Activated naive CD4-positive, alpha-beta T cell treated with anti-CD3 and anti-CD28 coated beads, Interleukin-2, amount 10 ng/mL, durations not matched to agents 7 days and 5 days (primary cell): Measurements from ENCODE around the gene PRSS56.

Experiments
- CTCF ChIA-PET: fragments of 350-600 bp; sonication (Branson Sonifier 250); formaldehyde crosslinking; loops from one replicate; lab custom pipeline; 2021; ENCODE audit warnings: antibody characterized with exemption; lab: Charles Lee
- DNase-seq: peaks from one replicate; pipeline ENCODE4 v3.0.0-alpha.2; 2020
- H3K27ac Mint-ChIP-seq: one replicate; pipeline ENCODE4 v1.8.0; 2021; ENCODE audit warnings: mild to moderate bottlenecking, moderate library complexity, mixed read lengths
- H3K27me3 Mint-ChIP-seq: one replicate; pipeline ENCODE4 v1.8.0; 2021; ENCODE audit warnings: mild to moderate bottlenecking, mixed read lengths
- H3K36me3 Mint-ChIP-seq: one replicate; pipeline ENCODE4 v1.8.0; 2021; ENCODE audit warnings: mixed read lengths
- H3K4me1 Mint-ChIP-seq: one replicate; pipeline ENCODE4 v1.8.0; 2021; ENCODE audit warnings: mixed read lengths
- H3K4me3 Mint-ChIP-seq: one replicate; pipeline ENCODE4 v1.8.0; 2021; ENCODE audit warnings: mild to moderate bottlenecking, moderate library complexity, mixed read lengths
- H3K9me3 Mint-ChIP-seq: one replicate; pipeline ENCODE4 v1.8.0; 2021; ENCODE audit warnings: mixed read lengths

The PRSS56 gene

GRCh38 chr2:232483311-232483922 lies 36.8 kb upstream of the PRSS56 start:
- H3K36me3 Mint-ChIP-seq: no peaks in the 10 kb centered on the region
- no peak for DNase-seq
- CTCF ChIA-PET: no interaction called here
- no peaks in the 10 kb centered on the region for H3K9me3 Mint-ChIP-seq
- H3K27me3 Mint-ChIP-seq: peaks cover 61% of the 10 kb centered on the region
- H3K4me3 Mint-ChIP-seq: no peak overlapping the region
- peaks cover 9% of the 10 kb centered on the region for H3K4me1 Mint-ChIP-seq
- no peak overlapping the region for H3K27ac Mint-ChIP-seq

DNA sequence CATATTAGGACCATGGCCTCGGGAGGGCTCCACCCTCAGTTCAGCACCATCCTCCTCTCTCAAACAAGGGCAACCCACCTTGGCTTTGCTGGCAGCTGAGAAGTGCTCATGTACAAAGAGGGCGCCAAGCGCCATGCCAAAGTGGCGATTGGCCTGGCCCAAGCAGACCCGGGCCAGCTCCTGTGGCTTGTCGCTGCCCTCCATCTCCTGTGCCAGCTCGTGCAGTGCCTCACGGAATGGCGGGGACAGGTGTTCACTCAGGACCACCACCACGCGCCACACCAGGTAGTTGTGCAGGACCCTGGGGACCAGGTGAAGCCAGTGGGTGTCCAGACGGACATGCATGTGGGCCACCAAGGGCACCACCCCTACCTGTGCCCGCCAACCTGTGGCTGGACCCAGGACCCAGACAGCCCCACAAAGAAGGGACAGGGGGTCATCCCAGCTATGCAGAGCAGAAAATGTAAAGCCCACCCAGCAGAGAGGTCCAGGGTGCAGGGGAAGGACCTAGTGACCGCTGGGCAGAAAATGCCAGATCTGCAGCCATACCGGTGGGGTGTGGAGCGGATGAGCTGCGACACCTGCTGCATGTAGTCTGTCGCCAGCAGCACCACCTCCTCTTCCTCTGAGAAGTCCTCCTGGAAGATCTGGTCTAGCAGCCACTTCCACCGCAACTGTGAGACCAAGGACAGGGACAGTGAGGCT lies 36.1 kb upstream of the PRSS56 start:
- Mint-ChIP-seq H3K36me3 (no peaks in the 10 kb centered on the region), H3K27ac (no peak overlapping the region), H3K9me3 (no peaks in the 10 kb centered on the region), H3K27me3 (peaks cover 67% of the 10 kb centered on the region), H3K4me3 (no peak overlapping the region), H3K4me1 (peaks cover 14% of the 10 kb centered on the region)
- CTCF ChIA-PET: no interaction called here
- DNase-seq: peak; percentile 14

DNA sequence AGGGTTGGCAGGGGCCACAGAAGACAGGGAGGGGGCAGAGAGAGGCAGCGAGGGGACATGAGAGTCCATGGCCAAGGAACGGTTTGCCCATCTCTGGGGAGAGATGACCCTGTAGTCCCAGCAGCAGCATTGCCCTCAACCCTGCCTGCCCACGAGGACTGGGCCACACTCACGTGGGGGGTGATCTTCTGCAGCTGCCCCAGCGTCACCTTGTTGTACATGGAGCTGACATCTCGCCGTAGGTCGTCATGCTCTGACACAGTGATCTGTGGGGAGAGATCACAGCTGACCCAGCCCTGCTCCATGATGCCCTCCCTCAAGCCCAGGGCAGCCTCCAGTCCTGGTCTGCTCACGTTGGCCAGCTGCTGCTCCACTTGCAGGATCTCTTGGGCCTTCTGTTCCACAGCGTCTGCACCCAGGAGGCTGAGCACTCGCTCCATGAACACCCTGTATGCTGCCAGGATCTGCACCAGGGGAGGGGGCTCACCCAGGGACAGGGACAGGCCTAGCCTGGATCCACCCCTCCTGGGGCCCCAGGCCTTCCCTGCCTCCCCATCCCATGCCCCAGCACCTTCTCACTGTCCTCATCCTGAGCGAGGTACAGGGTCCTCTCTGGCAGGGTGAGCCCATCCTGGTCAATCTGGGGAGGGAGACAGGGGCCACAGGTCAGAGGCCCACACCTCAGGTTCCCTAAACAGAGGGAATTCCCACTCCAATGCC lies 35.4 kb upstream of the PRSS56 start:
- H3K4me3 Mint-ChIP-seq: no peak overlapping the region
- DNase-seq: peak; percentile 16
- no peaks in the 10 kb centered on the region for H3K36me3 Mint-ChIP-seq
- peaks cover 14% of the 10 kb centered on the region for H3K4me1 Mint-ChIP-seq
- no peaks in the 10 kb centered on the region for H3K9me3 Mint-ChIP-seq
- H3K27me3 Mint-ChIP-seq: peaks cover 74% of the 10 kb centered on the region
- CTCF ChIA-PET: no interaction called here
- no peak overlapping the region for H3K27ac Mint-ChIP-seq

DNA sequence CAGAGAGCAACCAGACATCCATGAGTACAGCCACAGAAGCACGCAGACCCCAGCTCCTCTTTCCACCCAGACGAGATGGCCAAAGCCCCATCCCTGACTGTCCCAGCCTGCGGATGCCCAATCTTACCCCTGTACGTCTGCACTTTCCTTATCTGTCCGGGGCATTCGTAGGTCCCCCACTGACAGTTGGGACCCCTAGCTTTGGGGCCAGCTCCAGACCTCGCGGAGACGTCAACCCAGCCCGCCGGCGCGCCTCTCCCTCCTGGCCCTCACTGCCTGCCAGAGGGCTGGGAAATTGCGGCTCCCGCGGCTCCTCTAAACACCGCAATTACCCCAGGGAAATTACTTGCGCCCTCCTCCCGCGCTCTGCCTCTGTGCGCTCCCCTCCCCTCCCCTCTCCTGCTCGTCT lies 34.8 kb upstream of the PRSS56 start:
- CTCF ChIA-PET: no interaction called here
- DNase-seq: peak; percentile 19
- peaks cover 14% of the 10 kb centered on the region for H3K4me1 Mint-ChIP-seq
- H3K9me3 Mint-ChIP-seq: no peaks in the 10 kb centered on the region
- H3K36me3 Mint-ChIP-seq: no peaks in the 10 kb centered on the region
- H3K27me3 Mint-ChIP-seq: peaks cover 80% of the 10 kb centered on the region
- H3K27ac Mint-ChIP-seq: no peak overlapping the region
- H3K4me3 Mint-ChIP-seq: no peak overlapping the region

DNA sequence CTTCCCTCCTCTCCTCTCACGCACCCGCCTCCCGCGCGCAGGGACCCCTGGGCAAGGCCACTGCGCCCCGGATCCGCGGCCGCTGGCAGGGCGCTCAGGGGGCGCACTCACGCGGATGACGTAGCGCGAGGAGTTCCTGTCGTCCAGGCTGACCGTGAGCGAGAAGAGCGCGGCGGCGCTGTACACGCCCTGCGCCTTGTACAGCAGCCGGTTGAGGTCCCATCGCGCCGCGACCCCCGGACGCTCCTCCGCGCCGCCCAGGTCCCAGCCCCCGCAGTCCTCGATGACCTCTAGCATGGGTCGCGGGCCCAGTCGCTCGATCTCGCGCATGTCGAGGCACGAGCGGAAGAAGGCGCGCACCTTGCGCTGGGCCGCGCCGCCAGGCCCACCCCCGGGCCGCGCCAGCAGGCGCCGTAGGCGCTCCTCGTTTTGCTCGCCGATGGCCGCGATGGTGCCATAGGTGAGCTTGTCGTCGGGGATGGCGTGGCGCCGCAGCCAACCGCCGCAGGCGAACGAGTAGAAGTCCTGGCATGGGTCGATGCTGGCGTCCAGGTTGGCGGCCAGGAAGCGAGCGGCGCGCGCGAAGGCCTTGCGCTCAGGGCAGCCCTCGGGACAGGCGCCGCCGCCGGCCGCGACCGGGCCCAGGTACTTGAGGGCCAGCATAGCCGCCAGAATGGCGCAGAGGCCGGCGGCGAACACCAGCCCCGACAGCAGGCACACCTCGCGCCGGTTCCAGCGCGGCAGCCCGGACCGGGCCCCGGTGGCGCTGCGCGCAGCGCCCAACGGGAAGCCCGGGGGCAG lies 34.2 kb upstream of the PRSS56 start:
- peaks cover 14% of the 10 kb centered on the region for H3K4me1 Mint-ChIP-seq
- no peak overlapping the region for H3K27ac Mint-ChIP-seq
- no peaks in the 10 kb centered on the region for H3K36me3 Mint-ChIP-seq
- peak; percentile 20 for DNase-seq
- peaks cover 85% of the 10 kb centered on the region for H3K27me3 Mint-ChIP-seq
- CTCF ChIA-PET: no interaction called here
- no peak overlapping the region for H3K4me3 Mint-ChIP-seq
- H3K9me3 Mint-ChIP-seq: no peaks in the 10 kb centered on the region

GRCh38 chr2:232486558-232487384 lies 33.4 kb upstream of the PRSS56 start:
- peaks cover 89% of the 10 kb centered on the region for H3K27me3 Mint-ChIP-seq
- no peak overlapping the region for H3K27ac Mint-ChIP-seq
- H3K4me3 Mint-ChIP-seq: no peak overlapping the region
- no peaks in the 10 kb centered on the region for H3K36me3 Mint-ChIP-seq
- peaks cover 14% of the 10 kb centered on the region for H3K4me1 Mint-ChIP-seq
- CTCF ChIA-PET: no interaction called here
- no peaks in the 10 kb centered on the region for H3K9me3 Mint-ChIP-seq
- no peak for DNase-seq

DNA sequence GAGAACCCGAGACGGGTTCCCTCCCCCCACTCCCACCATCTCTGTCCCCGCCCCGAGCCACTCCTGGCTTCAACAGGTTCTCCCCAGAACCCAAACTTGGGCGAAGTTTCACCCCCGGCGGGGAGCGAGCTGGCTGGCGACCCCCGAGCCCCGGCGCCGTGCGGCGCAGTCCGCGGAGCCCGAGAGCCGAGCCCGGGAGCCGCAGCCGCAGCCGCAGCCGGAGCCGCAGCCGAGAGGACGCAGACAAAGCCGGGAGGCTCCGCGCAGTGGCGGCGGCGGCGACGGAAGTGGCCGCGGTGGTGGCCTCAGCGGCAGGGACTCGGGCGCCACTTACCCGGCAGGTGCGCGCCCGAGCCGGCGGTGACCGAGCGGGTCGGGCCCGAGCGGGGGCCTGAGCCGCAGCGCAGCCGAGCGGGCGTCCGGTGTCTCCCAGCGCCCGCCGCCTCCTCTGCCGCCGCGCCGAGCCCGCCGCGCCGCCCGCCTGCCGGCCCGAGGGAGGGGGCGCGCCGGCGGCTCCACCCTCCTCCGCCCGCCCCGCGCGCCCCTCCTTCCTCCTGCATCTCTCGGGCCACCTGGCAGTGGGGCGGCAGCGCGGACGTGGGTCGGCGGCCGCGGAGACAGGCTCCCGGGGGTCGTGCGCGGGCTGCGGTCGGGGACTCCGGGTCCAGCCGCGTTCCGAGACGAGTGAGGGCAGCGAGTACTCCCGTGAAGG lies 32.6 kb upstream of the PRSS56 start, which contains the start of gene ECEL1:
TSS of gene ECEL1 (minus strand) at position 450 of the 712 bp plus-strand sequence. CDS start 1,181 bp downstream, outside the sequence.
- DNase-seq: no peak
- Mint-ChIP-seq H3K4me1 (peaks cover 14% of the 10 kb centered on the region), H3K36me3 (no peaks in the 10 kb centered on the region), H3K9me3 (no peaks in the 10 kb centered on the region), H3K27ac (peak within 1 kb of the TSS; percentile 8), H3K27me3 (peaks cover 88% of the 10 kb centered on the region), H3K4me3 (peak within 1 kb of the TSS; percentile 29)
- CTCF ChIA-PET: no interaction called here

- no peak for DNase-seq
- Mint-ChIP-seq H3K27me3 (peaks cover 84% of the 10 kb centered on the region), H3K36me3 (no peaks in the 10 kb centered on the region), H3K4me3 (no peak overlapping the region), H3K4me1 (peaks cover 14% of the 10 kb centered on the region), H3K27ac (no peak overlapping the region), H3K9me3 (no peaks in the 10 kb centered on the region)
- CTCF ChIA-PET: no interaction called here
Measured at GRCh38 chr2:232488097-232488711, 32.0 kb upstream of the PRSS56 start.

DNA sequence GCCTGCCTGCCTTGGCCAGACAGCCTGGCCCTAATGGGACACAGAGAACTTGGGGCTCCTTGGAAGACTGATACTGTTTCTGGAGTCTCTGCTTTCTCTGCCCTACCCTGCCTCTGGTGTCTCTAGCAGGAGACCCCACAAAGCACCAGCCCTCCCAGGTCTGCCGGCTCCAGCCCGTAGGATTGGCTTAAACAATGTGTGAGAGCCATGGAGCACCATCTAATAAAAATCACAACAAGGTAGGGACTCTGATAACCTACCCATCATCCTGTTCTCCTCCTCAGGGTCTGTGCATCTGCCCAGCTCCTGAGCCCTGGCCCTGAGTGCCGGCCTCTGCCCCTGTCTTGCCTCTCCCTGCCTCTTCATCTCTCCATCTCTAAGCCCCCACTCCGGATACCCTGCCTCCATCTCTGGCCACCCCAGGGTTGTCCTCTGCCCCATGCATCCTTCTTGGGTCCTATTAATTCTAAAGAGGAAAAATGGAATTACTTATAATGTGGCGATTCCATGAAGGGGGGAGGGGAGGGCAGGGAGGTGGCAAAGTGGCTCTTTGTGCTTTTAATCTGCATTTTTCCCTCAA lies 31.4 kb upstream of the PRSS56 start:
- CTCF ChIA-PET: no interaction called here
- Mint-ChIP-seq H3K9me3 (no peaks in the 10 kb centered on the region), H3K27ac (peak overlapping the region; percentile 8), H3K4me3 (peak overlapping the region; percentile 29), H3K4me1 (peaks cover 14% of the 10 kb centered on the region), H3K27me3 (peaks cover 81% of the 10 kb centered on the region), H3K36me3 (no peaks in the 10 kb centered on the region)
- DNase-seq: no peak

DNA sequence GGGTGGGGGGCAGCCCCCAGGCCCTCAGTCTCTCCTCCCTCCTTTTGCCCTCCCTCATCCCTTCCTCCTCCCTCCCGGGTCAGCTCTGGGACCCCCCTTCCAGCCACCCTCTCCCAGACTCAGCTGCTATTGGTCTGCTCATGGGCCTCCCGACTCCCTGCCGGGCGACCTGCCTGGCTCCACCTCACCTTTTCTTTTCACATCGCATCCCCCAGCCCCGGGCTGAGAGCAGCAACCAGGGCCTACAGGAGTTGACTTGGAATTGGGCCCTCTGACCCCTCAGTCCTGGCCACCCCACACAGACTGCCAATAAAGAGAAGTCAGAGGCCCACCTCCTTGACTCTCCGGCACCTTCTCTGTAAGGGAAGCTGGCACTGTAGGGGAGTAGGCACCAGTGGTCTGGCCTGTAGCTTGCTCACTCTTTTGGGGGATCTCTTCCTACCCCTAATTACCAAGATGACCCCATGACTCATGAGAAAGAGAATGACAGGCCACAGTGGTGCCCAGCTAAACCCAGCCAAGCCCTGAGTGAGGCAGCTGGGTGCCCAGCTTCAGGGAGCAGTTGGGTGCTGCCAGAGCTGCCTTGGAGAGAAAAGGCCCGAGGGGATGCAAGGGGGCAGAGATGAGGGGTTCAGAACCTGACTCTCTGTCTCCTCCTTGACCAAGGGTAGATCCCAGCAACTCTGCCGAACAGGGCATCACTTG lies 30.5 kb upstream of the PRSS56 start:
- Mint-ChIP-seq H3K4me3 (no peak overlapping the region), H3K9me3 (no peaks in the 10 kb centered on the region), H3K4me1 (peaks cover 14% of the 10 kb centered on the region), H3K27me3 (peaks cover 72% of the 10 kb centered on the region), H3K27ac (no peak overlapping the region), H3K36me3 (no peaks in the 10 kb centered on the region)
- CTCF ChIA-PET: interaction anchor here (1.2 kb wide), 1 partner anchor 34 kb away, joined by 3 read pairs; no protein-coding TSS in a partner anchor
- peak; percentile 11 for DNase-seq

DNA sequence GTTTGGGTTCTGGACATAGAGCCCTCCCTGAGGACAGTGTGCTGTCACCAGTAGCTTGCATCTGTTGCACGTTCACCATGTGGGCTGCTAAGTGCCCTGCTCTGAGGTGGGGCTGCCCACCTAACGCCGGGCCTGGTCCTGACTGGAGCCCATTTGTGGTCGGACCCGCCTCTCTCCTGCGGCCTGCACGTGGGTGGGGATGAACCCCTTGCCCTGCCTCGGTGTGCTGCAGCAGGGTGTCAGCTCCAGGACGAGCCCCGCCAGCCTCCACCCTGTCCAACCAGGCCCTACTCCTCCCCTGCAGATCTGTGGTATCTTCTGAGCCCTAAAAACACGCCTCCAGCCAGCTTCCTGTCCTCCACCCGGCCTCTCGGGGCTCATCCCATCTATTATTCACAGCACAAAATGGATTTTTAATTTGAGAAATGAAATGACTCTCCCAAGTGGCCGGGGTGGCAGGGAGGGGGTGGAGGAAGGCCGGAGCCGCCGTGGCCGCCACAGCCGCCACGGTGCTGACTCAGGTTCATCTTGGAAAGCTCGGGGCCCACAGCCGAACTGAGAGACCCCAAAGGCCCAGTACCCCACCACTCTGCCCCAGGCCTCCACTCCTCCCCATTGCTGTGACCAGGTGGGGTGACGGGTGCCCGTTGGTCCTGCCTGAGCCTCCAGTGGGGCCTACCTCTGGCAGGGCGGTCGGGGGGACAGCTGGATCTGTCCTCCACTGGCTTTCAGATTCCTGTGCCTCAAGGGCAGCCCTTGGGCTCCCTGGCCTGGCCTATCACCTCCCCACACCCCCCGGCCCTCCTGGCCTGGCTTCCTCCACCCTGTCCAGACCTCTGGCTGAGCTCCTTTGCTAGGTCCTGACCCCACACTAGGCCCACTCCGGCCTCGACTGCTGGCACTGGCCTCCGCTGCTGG lies 29.7 kb upstream of the PRSS56 start:
- H3K36me3 Mint-ChIP-seq: no peaks in the 10 kb centered on the region
- CTCF ChIA-PET: interaction anchor here (1.2 kb wide), 1 partner anchor 33 kb away, joined by 3 read pairs; no protein-coding TSS in a partner anchor
- peaks cover 8% of the 10 kb centered on the region for H3K4me1 Mint-ChIP-seq
- peaks cover 71% of the 10 kb centered on the region for H3K27me3 Mint-ChIP-seq
- no peak for DNase-seq
- no peak overlapping the region for H3K4me3 Mint-ChIP-seq
- no peak overlapping the region for H3K27ac Mint-ChIP-seq
- H3K9me3 Mint-ChIP-seq: no peaks in the 10 kb centered on the region
